Colonic mucosa (tissue), 4 donors: Measurements from ENCODE around the gene ANAPC15. TPM values are rescaled to one million over a fixed set of nuclear protein-coding genes. Genes with fewer than 3 reads are reported as not detected.
"Not testable (repeated sequence)": the region's sequence is repeated elsewhere in the genome, so short reads cannot be mapped to it uniquely, and the experiment has no call there.

Experiments used
- DNase-seq: peaks from one replicate; pipeline ENCODE4 v3.0.0-alpha.2; 2020
- H3K27ac ChIP-seq: fragments of 200-600 bp; one replicate; pipeline ENCODE4 v1.8.0; 2021
- H3K27me3 ChIP-seq: fragments of 200-600 bp; one replicate; pipeline ENCODE4 v1.8.0; 2021
- H3K36me3 ChIP-seq: fragments of 200-600 bp; one replicate; pipeline ENCODE4 v1.8.0; 2021
- H3K4me1 ChIP-seq: fragments of 200-600 bp; one replicate; pipeline ENCODE4 v1.8.0; 2021; ENCODE audit warnings: mild to moderate bottlenecking
- H3K4me3 ChIP-seq: fragments of 200-600 bp; one replicate; pipeline ENCODE4 v1.8.0; 2021
- H3K9ac ChIP-seq, 2 donors: one replicate each; pipeline ENCODE4 v1.7.0; 2013; ENCODE audit warnings: control low read depth in 2 of 2, low read depth in 2 of 2, low read length in 2 of 2
- H3K9me3 ChIP-seq: fragments of 200-600 bp; one replicate; pipeline ENCODE4 v1.8.0; 2021
- intact Hi-C: fragments of 100-400 bp; cut with DNase I; formaldehyde crosslinking; loops from one replicate; pipeline ENCODE4 v1.14.1; 2022
- total RNA-seq, 2 donors: library from RNA; stranded (reverse); fragmentation: NEBNext Ultra II Directional in 1 of 2; extraction: Animal tissue kit (Norgen Biotek cat#: 25700) in 1 of 2; gene quantifications; one replicate each; pipeline ENCODE4 v1.2.1, GENCODE V29; 2021
- TF ChIP-seq, protein P1 (sequence below): fragments of 200-600 bp; IDR thresholded peaks from one replicate; pipeline ENCODE4 v1.8.0; 2022; ENCODE audit warnings: antibody characterized with exemption, mild to moderate bottlenecking
- donor health status: healthy.
- donor health status: DM: no; HTN: no; CAD: no.
- donor health status: DM: no; HTN: no; CAD: no.

ANAPC15 gene
- total RNA-seq, 2 donors from 2014 or later = 45.1 to 70.1 TPM

DNA sequence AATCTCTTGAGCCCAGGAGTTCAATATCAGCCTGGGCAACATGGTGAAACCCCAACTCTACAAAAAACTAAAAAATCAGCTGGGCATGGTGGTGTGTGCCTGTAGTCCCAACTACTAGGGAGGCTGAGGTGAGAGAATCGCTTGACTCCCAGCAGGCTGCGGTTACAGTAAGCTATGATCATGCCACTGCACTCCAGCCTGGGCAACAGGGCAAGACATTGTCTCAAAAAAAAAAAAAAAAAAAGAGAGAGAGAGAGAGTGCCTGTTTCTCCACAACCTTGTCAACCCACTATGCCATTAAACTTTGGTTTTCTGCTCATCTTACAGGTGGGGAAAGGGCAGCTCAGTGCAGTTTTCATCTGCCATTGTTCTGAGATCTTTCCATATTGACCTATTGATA, 28.2 kb upstream of the ANAPC15 start:
- H3K9me3 ChIP-seq = no peaks in the 10 kb centered on the region
- H3K4me1 ChIP-seq = no peaks in the 10 kb centered on the region
- H3K9ac ChIP-seq = no peak overlapping the region
- H3K27ac ChIP-seq = no peak overlapping the region
- intact Hi-C loops = loop anchor here (5.0 kb wide), 1 partner anchor 42 kb away; no protein-coding TSS in a partner anchor
- no peak overlapping the region for H3K4me3 ChIP-seq
- H3K27me3 ChIP-seq = no peaks in the 10 kb centered on the region
- TF ChIP-seq, protein P1, sequence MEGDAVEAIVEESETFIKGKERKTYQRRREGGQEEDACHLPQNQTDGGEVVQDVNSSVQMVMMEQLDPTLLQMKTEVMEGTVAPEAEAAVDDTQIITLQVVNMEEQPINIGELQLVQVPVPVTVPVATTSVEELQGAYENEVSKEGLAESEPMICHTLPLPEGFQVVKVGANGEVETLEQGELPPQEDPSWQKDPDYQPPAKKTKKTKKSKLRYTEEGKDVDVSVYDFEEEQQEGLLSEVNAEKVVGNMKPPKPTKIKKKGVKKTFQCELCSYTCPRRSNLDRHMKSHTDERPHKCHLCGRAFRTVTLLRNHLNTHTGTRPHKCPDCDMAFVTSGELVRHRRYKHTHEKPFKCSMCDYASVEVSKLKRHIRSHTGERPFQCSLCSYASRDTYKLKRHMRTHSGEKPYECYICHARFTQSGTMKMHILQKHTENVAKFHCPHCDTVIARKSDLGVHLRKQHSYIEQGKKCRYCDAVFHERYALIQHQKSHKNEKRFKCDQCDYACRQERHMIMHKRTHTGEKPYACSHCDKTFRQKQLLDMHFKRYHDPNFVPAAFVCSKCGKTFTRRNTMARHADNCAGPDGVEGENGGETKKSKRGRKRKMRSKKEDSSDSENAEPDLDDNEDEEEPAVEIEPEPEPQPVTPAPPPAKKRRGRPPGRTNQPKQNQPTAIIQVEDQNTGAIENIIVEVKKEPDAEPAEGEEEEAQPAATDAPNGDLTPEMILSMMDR = no peak
- H3K36me3 ChIP-seq = no peaks in the 10 kb centered on the region
- DNase-seq = no peak

DNA sequence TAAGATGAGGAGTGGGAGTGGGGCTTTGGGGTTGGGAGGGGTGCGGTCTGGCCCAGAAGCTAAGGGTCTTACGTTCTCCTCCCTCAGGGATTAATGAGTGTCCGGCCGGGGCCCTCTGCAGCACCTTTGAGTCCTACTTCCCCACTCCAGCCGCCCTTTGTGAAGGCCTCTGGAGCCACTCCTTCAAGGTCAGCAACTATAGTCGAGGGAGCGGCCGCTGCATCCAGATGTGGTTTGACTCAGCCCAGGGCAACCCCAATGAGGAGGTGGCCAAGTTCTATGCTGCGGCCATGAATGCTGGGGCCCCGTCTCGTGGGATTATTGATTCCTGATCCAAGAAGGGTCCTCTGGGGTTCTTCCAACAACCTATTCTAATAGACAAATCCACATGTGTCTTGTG, 27.0 kb upstream of the ANAPC15 start:
- no peaks in the 10 kb centered on the region for H3K27me3 ChIP-seq
- intact Hi-C loops = no loop called here
- TF ChIP-seq, protein P1 = no peak
- H3K9me3 ChIP-seq = no peaks in the 10 kb centered on the region
- no peaks in the 10 kb centered on the region for H3K36me3 ChIP-seq
- no peak overlapping the region for H3K27ac ChIP-seq
- H3K9ac ChIP-seq = no peak overlapping the region
- no peak overlapping the region for H3K4me3 ChIP-seq
- no peak for DNase-seq
- no peaks in the 10 kb centered on the region for H3K4me1 ChIP-seq

DNA sequence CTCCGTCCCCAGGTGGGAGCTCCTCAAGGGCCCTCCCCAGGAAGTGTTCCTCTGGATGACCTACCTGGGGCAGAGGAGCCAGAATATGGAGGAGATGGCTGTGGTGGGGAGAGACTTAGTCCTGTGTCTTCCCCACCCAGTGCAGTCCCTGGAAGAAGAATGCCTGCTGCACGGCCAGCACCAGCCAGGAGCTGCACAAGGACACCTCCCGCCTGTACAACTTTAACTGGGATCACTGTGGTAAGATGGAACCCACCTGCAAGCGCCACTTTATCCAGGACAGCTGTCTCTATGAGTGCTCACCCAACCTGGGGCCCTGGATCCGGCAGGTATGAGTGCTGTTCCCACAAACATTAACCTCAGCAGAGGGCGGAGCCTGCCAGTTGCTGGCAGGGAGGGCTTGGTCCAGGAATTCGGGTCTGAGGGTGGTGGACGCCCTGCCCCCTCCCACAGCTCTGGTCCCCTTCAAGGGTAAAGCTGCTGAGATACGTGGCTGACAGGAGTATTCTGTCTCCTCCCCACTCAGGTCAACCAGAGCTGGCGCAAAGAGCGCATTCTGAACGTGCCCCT, 26.4 kb upstream of the ANAPC15 start:
- Histone ChIP-seq H3K4me3 (no peak overlapping the region), H3K27me3 (no peaks in the 10 kb centered on the region), H3K36me3 (no peaks in the 10 kb centered on the region), H3K27ac (no peak overlapping the region), H3K9ac (no peak overlapping the region), H3K4me1 (no peaks in the 10 kb centered on the region), H3K9me3 (no peaks in the 10 kb centered on the region)
- DNase-seq = no peak
- TF ChIP-seq, protein P1 = no peak
- intact Hi-C loops = no loop called here

DNA sequence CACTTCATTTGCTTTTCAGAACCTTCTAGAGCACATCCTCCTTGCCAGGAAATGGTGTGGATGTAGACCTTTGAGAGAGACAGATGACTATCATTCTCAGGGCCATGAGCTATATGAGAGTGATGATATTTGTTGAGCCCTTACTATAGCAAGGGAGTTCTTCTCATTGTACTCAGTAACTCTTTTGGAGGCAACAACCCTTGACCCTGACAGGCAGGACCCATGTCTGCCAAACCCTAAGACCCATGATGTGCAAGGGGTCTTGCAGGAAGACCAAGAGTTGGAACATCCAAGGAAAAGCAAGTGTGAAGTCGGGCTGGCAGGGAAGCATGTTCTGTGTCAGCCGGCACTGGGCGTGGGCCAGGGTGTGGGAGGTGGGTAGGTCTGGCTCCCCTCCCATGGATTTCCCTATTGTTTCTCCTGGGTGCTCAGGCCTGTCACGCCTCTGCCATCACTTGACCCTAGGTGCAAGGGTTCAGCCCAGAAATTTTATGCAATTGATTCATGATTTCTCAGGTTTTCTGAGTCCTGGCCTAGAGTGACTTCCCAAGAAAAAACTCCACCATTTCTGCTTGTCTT, 24.3 kb upstream of the ANAPC15 start:
- intact Hi-C loops = no loop called here
- no peaks in the 10 kb centered on the region for H3K36me3 ChIP-seq
- H3K27ac ChIP-seq = no peak overlapping the region
- no peaks in the 10 kb centered on the region for H3K4me1 ChIP-seq
- H3K27me3 ChIP-seq = no peaks in the 10 kb centered on the region
- H3K9me3 ChIP-seq = no peaks in the 10 kb centered on the region
- DNase-seq = peak; percentile 25
- no peak overlapping the region for H3K9ac ChIP-seq
- TF ChIP-seq, protein P1 = no peak
- H3K4me3 ChIP-seq = no peak overlapping the region

DNA sequence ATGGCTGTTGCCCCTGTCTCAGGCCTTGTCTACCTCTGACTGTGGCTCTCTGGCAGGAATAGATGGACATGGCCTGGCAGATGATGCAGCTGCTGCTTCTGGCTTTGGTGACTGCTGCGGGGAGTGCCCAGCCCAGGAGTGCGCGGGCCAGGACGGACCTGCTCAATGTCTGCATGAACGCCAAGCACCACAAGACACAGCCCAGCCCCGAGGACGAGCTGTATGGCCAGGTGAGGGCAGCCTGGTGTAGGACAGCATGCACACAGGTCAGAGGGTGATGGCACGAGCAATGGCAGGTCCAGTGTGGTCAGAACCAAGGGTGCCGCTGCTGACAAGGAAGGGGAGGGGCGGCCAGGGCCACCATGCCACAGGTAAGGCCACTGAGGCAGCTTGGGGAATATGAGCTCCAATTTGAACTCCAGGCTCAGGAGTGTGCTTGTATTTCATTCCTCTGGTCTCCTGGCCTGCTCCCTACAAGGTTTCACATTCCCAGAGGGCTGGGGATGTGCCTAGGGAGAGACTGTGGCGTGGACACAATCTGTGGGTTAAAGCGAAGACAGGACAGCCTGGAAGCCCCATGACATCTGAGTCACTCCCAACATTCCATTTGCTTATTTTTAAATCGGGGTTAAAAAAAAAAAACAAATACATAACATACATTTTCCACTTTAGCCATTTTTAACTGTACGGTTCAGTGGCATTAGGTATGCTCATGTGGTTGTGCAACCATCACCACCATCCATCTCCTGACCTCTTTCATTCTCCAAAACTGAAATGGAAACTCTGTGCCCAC, 23.6 kb upstream of the ANAPC15 start:
- Histone ChIP-seq H3K4me3 (no peak overlapping the region), H3K4me1 (no peaks in the 10 kb centered on the region), H3K27me3 (no peaks in the 10 kb centered on the region), H3K9ac (no peak overlapping the region), H3K9me3 (no peaks in the 10 kb centered on the region), H3K27ac (no peak overlapping the region), H3K36me3 (no peaks in the 10 kb centered on the region)
- DNase-seq = no peak
- intact Hi-C loops = no loop called here
- TF ChIP-seq, protein P1 = no peak

DNA sequence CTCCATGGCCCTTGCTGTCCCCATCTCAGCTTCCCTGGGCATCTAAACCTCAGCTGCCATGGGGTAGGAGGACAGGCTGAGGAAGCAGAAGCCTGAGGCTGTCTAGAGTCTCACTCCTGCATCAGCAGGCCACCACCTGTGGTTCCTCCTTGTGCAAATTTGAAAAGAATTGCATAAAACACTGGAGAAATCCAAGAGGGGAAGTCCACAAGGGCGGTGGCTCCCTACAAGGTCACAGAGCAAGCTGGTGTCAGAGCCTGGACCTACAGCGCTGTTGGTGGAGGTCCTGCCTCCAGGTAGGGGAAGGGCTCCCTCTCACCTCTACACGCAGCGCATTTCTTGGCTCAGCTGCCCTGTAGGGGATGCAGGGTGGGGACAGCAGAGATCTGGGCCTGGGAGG, 23.0 kb upstream of the ANAPC15 start, which contains the start of gene FOLR3:
Gene FOLR3, plus strand, starts transcription at position 253 of the 400 bp plus-strand sequence. CDS start 228 bp downstream, outside the sequence.
- H3K36me3 ChIP-seq, H3K4me3 ChIP-seq, H3K4me1 ChIP-seq, H3K27ac ChIP-seq, H3K27me3 ChIP-seq, intact Hi-C loops, H3K9ac ChIP-seq, H3K9me3 ChIP-seq, DNase-seq: not testable (repeated sequence)
